Measurements from ENCODE around the gene STK17B.

Gene STK17B

GRCh38 chr2:196088203-196088602 lies 83.2 kb downstream of the STK17B start:
- no peak for DNase-seq (ENCODE audit: low read depth)
- TF ChIP-seq, protein P1, sequence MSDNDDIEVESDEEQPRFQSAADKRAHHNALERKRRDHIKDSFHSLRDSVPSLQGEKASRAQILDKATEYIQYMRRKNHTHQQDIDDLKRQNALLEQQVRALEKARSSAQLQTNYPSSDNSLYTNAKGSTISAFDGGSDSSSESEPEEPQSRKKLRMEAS (IDR thresholded peaks at IDR 0.05; ENCODE audit: low read depth, low read length), result no peak
- TF ChIP-seq CTCF (IDR thresholded peaks at IDR 0.05; ENCODE audit: low read depth, low read length), result no peak
- TF ChIP-seq MYC (IDR thresholded peaks at IDR 0.05; ENCODE audit: low read depth, low read length), result no peak
- no peak for TF ChIP-seq POLR2A (IDR thresholded peaks at IDR 0.05; ENCODE audit: extremely low read depth, insufficient read length)
- H3K4me3 ChIP-seq (ENCODE audit: low read depth, low read length), result no peak overlapping the region

DNA sequence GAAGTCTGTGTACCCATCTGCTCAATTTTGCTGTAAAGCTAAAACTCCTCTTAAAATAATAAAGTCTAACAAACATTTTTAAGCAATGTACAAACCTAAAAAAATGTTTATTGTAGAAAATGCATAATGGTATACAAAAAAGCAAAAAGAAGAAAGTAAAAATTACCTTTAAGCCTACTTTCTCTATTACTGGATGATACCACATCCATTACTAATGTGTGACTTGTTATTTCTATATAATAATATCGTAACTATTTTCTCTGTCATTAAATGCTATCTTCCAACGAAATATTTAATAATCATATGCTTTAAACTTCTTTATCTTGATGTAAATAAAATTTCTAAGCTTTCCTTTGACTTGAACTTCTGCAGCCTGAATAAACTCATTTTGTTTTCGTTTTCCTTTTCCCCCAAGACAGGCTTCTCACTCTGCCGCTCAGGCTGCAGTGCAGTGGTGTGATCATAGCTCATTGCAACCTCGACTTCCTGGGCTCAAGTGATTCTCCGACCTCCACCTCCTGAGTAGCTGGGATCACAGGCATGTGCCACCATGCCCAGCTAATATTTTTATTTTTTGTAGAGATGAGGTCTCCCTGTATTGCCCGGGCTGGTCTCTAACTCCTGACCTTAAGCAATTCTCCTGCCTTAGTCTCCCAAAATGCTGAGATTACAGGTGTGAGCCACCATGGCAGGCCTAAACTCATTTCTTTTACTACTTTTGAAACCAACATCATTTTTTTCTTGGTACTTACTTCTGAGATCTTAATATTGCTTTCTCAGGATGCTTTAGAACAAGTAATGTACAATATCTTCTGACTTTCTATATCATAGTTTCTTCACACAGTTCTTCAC lies 84.6 kb downstream of the STK17B start:
- peak; percentile 70 for DNase-seq (ENCODE audit: low read depth)
- H3K4me3 ChIP-seq (ENCODE audit: low read depth, low read length), result no peak overlapping the region
- TF ChIP-seq MYC (IDR thresholded peaks at IDR 0.05; ENCODE audit: low read depth, low read length), result no peak
- no peak for TF ChIP-seq CTCF (IDR thresholded peaks at IDR 0.05; ENCODE audit: low read depth, low read length)
- TF ChIP-seq POLR2A (IDR thresholded peaks at IDR 0.05; ENCODE audit: extremely low read depth, insufficient read length), result no peak
- TF ChIP-seq, protein P1 (IDR thresholded peaks at IDR 0.05; ENCODE audit: low read depth, low read length), result no peak

DNA sequence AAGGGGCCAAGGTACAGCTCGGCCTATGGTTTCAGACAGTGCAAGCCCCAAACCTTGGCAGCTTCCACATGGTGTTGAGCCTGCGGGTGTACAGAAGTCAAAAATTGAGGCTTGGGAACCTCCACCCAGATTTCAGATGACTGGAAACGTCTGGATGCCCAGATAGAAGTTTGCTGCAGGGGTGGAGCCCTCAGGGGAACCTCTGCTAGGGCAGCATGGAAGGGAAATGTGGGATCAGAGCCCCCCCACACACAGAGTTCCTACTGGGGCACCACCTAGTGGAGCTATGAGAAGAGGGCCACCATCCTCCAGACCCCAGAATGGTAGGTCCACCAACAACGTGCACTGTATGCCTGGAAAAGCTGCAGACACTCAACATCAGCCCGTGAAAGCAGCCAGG lies 87.8 kb downstream of the STK17B start:
- H3K4me3 ChIP-seq (ENCODE audit: low read depth, low read length), result no peak overlapping the region
- TF ChIP-seq CTCF (IDR thresholded peaks at IDR 0.05; ENCODE audit: low read depth, low read length) (no peak), POLR2A (IDR thresholded peaks at IDR 0.05; ENCODE audit: extremely low read depth, insufficient read length) (no peak), MYC (IDR thresholded peaks at IDR 0.05; ENCODE audit: low read depth, low read length) (no peak)
- TF ChIP-seq, protein P1 (IDR thresholded peaks at IDR 0.05; ENCODE audit: low read depth, low read length), result no peak
- no peak for DNase-seq (ENCODE audit: low read depth)

Data from NB4 (cell line).